GM19452 (cell line): ENCODE data around the gene NEO1.
"Not testable (repeated sequence)": the region's sequence is repeated elsewhere in the genome, so short reads cannot be mapped to it uniquely, and the experiment has no call there.

Source experiments
- ATAC-seq: cut with Tn5 transposase; IDR thresholded peaks from one replicate; pipeline ENCODE4 v1.9.1; 2021; ENCODE audit not compliant: unreplicated experiment

Gene NEO1

DNA sequence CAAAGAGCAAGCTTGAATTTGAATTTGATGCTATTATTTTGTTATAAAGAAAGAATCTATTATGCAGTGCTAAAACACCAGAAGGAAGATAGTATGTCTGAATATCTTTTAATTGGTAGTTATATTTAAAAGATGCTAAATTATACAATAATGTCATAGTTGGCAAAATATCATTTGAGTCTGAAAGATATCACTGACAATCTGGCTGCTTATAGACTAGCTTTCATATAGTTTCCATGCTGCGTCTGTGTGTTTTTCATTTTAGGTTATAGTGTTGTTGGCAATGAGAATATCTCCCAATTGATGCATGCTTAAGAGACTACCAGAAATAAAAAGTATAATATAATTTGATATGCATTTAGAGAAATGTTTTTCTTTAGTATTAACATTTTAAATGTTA is 142.9 kb downstream of the NEO1 start:
- ATAC-seq: no peak

DNA sequence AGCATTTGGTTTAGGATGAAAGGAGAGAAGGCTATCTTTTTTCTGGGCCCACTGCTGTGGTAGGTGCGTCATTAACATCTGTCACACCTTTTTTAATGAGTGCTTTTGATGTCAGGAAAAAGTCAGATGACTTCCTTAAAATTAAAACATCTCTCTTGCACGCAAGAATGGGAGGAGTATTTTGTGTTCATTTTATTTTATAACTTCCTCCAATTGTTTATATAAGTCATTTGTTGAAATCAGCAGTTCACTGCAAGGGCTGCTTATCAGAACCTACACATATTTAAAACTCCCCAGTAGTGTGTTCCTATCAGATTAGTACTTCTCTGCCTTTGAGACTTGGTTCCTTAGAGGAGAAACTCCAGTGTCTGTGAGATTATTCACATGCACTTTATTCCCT is 143.8 kb downstream of the NEO1 start:
- no peak for ATAC-seq

DNA sequence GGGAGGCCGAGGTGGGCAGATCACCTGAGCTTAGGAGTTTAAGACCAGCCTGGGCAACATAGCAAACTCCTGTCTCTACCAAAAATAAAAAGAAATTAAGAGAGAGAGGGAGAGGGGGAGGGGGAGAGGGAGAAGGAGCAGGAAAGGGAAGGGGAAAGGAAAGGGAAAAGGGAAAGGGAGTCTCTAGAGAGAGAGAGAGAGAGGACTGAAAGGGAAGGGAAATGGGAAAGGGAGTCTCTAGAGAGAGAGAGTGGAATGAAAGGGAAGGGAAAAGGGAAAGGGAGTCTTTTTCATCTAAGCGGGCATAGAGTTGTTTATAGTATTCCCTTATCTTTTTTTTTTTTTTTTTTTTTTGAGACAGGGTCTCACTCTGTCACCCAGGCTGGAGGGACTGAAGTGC is 148.1 kb downstream of the NEO1 start:
- no peak for ATAC-seq

DNA sequence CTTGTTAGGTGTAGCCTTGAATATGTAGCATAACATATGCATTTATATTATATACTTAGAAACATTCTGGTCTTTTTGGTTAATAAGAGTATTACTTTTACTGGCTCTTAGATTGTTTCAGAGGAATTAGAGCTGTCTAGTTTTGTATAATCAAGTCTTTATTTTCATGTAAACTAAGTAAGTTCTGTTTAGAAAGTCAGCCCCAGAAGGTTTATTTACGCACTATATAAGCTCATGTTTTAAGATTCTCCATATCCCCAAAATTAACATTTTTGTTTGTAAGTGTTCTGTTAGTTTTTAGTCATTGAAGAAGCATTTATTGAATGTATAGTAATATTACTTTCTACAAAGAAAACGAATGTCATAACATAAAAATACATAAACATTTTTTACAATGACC is 158.4 kb downstream of the NEO1 start:
- ATAC-seq: no peak

DNA sequence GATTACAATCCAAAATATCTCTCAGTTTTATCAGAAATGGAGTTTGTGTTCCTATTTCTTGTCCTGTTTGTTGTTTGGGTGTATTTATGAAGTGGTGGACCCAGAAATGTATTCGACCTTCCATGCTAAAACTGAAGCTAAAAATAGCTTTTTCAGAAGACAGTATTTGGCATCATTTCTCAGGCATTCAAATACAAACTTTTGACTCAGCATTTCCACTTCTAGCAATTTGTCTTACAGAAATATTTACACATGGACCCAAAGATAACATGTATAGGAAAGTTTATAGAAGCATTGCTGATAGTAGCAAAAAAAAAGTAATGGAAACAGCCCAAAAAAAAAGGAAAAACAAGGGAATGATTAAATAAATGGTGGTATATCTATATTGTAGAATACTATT is 160.2 kb downstream of the NEO1 start:
- ATAC-seq: no peak

DNA sequence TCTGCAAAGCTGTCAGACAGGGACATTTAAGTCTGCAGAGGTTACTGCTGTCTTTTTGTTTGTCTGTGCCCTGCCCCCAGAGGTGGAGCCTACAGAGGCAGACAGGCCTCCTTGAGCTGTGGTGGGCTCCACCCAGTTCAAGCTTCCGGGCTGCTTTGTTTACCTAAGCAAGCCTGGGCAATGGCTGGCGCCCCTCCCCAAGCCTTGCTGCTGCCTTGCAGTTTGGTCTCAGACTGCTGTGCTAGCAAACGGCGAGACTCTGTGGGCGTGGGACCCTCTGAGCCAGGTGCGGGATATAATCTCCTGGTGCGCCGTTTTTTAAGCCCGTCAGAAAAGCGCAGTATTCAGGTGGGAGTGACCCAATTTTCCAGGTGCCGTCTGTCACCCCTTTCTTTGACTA is 169.2 kb downstream of the NEO1 start:
- not testable (repeated sequence) for ATAC-seq

DNA sequence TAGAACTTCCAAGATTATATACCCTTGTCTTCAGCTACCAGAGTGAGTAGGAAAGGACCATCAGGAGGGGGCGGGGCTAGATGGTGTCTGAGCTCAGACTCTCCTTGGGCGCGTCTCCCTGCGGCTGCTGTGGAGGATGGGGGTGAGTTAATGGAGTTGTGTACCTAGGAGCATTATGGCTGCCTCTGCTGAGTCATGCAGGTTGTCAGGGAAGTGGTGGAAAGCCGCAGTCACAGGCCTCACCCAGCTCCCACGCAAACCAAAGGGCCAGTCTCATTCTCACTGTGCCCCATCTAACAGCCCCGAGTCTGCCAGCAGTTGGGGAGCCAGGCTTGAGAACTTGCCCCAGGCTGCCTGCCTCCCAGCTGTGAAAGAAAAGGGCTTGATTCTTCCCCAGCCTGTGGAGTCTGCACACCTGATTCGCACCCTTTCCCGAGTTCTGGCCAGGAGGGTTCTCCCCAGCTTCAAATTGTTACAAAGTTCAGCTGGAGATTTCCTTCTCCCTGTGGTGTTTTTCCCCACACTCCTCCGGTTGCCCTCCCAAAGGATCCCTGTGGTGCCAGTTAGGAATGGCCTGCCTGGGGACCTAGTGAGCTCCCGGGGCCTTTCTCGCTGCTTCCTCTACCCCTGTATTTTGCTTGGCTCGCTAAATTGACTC is 173.2 kb downstream of the NEO1 start:
- ATAC-seq: no peak

DNA sequence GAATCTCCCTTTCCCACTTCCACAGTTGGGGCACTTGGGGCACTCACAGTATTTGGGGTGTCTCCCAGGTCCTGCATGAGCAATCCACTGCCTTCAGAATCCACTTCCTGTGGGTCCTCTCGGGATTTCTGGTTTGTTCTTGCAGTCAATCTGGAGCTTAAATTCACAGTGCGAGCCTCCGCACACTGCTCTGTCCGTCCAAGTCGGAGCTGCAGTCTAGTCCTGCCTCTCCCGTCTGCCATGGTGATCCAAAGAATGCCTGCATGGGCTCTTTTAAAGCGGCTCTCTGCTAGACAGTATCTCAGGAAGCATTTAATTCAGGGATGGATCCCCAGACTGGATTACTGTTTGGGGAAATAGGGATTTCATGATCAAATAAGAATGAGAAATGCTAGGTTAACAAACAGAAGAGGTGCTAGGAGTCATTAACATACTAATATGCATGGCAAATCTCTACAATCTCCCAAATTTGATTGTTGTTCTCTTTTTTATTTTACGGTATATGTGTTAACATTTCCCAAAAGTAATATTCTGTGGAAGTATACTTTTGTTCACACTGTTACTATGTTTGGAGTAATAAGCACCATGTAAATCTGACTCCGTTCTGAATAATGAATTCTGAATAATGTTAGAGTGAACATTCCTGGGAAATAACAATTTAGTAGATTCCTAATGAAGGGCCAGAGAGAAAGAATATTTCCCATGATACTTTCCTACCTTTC is 174.0 kb downstream of the NEO1 start:
- no peak for ATAC-seq

DNA sequence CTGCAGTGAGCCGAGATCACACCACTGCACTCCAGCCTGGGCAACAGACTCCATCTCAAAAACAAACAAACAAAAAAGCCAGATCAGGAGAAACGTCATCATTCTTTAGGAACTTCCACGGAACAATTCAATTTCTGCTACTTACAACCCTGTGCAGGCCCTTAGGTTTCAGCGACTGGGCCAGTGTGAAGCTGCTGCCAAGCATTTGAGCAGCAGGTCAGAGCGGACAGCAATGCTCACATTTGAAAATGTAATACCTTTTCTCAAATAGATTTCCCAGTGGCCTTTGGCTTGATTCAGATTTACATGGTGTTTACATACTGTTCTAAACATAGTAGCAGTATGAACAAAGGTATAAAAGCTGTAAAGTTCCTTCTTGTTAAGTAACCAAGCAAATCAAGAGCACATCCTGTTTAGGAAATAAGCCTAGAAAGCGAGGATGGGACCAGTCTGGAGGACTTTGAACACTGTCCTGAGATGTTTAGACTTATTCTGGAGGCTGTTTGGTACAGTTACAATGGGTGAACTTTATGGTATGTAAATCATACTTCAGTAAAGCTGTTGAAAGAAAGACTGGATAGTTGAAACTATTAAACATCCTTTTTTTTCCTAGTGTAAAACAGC is 175.3 kb downstream of the NEO1 start:
- ATAC-seq: no peak

DNA sequence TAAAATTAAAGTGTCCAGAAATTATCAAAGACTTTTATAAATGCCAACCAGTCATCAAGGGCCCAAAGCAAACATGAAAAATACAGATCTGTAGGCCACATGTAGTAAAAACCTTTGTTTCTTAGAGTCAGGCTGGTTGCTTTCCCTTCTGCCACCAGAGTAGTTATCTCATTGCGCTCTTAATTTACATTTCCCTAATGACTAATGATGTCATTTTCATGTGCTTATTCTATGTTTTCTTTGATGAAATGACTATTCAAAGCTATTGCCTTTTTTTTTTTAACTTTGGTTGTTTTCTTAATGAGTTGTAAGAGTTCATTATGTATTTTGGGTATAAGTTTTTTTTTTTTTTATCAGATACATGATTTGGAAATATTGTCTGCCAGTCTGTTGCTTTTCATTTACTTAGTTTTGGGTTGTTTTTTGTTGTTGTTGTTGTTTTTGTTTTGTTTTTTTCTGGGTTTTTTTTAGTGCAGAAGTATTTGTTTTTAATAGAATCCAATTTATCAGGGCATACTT is 175.9 kb downstream of the NEO1 start:
- no peak for ATAC-seq

DNA sequence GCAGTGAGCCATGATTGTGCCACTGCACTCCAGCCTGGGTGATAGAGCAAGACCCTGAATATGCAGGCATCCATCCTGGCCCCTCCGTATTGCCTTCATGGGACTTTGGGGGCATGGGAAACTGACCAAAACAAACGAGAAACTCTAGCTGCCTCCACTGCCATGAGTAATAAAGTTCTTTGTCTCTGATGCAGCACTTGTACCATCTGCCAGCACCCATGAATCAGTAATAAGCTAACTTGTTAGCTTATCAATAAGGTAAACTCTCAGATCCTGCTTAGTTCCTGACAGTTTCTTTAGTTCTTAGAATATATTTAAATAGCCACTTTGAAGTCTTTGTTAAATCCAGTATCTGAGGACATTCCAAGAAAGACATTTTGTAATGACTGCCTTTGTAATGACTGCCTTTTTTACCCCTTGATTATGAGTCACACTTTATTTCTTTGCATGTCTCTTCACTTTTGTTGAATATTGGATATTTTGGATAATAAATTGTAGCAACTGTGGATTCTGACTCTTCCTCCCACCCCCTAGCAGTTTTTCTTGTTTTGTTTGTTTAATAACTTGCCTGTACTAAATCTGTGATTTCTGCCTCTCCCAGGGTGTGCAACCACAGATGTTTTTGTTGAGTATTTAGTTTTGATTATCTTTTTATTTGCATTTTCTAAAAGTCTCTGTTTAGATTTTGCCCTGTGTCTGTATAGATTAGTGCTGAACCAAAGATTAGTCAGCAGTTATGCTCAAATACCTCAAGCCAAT is 179.6 kb downstream of the NEO1 start:
- no peak for ATAC-seq

DNA sequence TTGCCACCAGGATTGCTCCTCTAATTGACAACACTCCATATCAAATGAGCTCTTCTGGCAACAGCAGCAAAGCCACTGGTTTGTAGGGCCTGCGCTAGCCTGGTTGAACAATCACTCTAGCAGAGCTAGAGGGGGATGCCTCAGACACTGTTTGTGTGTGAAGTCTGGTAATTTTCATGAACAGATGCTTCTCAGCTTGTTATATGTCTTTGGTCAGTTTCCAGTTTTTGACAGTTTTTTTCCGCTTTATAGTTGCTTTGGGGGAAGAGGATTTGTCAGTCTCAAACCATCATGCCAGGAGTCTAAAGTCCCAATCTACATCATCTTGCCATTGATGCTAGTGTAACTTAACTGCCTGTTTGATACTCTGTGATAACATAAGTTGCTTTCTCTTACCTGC is 180.5 kb downstream of the NEO1 start:
- ATAC-seq: no peak

DNA sequence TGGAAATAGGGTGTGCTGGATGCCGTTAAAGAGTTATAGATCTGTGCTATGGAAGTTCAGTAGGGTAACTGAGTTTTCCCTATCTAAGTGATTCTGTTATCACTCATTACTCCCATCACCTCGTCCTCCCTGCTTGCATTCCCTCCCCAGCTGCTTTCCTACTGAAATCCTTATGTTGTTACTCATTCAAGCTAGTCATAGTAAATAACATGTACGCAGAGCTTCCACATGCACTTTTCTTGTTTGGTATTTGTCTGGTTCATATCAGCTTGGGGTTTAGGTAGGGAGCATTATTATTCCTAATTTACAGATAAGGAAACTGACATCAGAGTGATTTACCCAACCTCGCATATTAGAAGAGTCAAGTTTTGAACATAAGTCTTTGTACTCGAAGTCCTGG is 181.4 kb downstream of the NEO1 start:
- ATAC-seq: no peak

DNA sequence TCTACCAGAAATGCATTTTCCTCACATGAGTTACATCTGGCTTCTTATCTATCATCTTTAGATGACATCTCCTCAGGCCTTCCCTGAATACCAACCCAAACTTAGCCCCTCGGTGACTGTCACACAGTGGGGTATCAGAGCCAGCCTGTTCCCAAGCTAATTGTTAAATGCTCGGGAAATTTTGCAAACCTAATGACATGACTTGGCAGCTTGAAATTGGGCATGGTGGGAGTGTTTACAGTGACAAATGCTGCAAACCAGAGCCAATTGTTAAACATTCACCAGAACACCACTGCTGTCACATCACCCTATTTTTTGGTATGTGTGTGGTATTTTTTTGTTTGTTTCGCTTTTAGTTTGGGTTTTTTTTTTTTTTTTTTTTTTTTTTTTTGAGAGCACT is 185.6 kb downstream of the NEO1 start:
- ATAC-seq: no peak

DNA sequence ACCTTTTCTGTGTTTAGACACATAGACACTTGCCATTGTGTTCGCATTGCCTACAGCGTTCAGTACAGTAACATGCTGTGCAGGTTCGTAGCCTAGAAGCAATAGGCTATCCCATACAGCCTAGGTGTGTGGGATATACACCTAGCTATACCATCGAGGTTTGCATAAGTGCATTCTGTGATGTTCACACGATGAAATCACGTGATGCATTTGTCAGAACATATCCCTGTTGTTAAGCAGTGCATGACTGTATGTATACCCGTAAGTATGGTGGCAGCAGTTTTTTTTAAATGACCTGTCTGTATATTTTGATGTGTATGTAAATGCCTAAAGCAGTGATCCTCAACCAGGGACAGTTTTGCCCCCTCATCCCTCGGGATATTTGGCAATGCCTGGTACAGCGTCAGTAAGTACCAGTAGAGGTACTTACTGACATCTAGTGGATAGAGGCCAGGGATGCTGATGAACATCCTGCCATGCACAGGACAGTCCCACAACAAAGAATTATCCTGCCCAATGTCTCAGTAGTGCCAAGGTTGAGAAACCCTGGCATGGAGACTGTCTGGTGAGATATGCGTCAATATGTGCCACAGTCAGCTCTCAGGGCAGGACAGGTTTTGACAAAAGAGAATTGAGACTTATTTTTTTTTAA is 187.4 kb downstream of the NEO1 start:
- ATAC-seq: no peak

DNA sequence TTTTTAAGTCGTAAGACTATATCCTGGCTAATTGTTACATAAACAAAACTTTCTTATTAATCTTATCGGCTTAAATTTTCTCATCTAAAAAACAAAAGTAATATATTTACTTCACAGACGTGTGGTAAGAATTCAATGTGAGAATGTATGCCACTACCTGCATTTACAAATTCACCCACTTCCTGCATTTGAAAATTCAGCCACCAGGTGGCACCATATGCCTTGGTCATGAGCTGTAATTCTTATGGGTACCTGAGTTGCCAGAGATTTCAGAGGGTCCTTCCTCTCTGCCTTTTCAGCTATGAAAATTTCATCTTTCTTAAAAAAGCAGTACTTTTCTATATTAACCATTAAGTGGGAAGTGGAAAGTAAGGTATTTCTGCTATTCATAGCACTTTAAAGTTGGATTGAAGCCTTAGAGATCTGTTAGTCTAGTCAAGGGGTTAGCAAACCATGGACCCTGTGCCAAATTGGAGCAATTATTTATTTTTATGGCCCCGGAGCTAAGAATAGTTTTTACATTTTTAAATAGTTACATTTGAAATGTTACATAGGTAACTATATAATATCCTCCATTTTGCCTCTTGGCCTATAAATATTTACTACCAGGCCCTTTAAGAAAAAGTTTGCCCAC is 188.7 kb downstream of the NEO1 start:
- ATAC-seq: no peak

DNA sequence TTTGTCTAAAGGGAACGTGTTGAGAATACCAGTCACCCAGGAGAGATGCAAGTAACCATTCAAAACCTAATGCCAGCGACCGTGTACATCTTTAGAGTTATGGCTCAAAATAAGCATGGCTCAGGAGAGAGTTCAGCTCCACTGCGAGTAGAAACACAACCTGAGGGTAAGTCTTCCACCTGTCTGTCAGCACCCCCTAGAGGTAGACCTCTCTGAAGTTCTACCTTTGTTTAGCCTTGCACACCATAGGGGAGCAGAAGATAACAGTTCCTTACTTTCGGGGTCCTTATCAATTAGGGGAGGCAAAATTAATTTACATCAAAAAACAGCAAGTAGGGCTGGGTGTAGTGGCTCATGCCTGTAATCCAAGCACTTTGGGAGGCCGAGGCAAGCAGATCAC is 192.1 kb downstream of the NEO1 start:
- ATAC-seq: no peak

DNA sequence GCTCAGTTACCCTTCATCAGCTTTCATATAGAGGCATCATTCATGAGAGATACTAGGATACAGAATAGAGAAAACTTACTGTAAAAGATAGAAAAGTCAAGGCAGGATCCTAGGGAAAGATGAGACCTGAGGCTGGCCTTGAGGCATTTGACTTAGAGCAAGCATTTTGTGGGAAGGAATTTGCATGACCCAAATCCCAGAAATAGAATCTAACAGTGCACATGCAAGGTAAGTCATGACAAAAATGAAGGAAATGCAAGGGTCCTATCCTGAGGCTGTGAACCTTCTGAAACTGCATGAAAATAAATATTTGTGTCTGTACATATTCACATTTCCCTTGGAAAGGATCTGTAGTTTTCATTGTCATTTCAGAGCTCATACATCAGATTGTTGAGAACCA is 194.2 kb downstream of the NEO1 start:
- ATAC-seq: no peak

DNA sequence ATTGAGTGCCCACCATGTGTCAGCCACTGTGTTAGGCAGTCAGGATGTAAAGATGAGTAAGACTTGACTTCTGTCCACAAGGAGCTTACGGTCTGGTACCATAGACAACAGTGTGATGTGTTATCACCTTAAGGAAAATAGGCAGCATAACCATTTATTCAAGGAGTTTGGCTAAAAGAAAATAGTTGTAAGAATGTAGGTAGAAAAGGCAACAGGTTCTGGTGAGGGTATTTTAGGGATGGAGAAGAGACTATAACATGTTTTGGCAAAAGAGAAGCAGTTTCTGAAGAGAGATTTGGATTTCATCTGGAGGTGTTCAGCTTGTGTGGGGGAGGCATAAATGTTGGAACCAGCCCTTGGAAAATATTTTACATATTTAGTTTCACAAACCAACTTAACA is 194.6 kb downstream of the NEO1 start:
- ATAC-seq: no peak

DNA sequence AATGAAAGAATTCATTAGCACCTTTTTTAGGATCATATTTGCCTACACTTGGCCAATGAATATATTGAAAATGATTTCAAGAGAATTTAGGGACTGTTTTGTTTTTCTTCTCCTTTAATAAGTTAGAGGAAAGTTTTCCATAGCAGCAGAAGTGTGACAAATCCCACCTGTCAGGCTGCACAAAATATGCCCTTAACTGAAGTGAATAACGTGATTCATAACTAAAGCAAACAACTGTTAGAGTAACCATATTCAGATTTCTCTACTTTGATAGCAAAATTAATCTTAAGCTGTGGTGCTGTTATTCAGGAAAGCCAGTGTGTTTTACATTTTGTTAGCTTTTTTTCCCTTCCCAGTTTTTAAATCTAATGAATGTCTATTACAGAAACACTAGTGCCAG is 195.1 kb downstream of the NEO1 start:
- no peak for ATAC-seq

DNA sequence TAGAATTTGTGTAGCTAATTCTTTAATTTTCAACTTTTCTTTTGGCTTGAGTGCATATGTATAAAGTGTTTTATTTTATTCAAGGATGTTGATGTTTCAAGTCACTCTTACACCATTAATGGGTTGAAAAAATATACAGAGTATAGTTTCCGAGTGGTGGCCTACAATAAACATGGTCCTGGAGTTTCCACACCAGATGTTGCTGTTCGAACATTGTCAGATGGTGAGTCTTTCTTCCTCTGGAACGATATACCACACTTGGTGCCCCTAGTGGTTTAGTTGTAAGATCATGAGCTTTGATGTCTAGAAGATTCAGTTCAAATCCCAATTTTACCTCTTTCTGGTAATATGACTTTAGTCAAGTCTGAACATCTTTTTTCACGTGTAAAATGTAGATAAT is 197.2 kb downstream of the NEO1 start:
- no peak for ATAC-seq
